DOHH2 (cell line): Measurements from ENCODE around the gene EPHA2.

ENCODE experiments used
- CTCF ChIP-seq: fragments of 200-600 bp; sonication (generic); IDR thresholded peaks from one replicate; pipeline ENCODE4 v1.5.1; 2014; ENCODE audit warnings: antibody characterized with exemption, mild to moderate bottlenecking, low read depth, low read length; ENCODE audit not compliant: poor library complexity, severe bottlenecking
- EZH2phosphoT487 ChIP-seq: fragments of 200-600 bp; sonication (generic); IDR thresholded peaks from 2 replicates; pipeline ENCODE4 v1.6.1; 2017; ENCODE audit warnings: borderline replicate concordance, mild to moderate bottlenecking, antibody characterized with exemption, low read length, moderate library complexity, mixed read lengths

GRCh38 chr1:16111771-16112595, 43.9 kb downstream of the EPHA2 start:
- TF ChIP-seq CTCF: no peak
- TF ChIP-seq EZH2phosphoT487: no peak
